A549 (cell line): Measurements from ENCODE around the gene NRIP2. TPM values are rescaled to one million over a fixed set of nuclear protein-coding genes. Genes with fewer than 3 reads are reported as not detected.

Source experiments
- ATAC-seq, 2 experiments: fragments of 200-7000 bp in 1 of 2; fragments of >200 bp in 1 of 2; cut with Nextera tagmentation in 1 of 2; cut with Tn5 transposase in 1 of 2; 3 replicates each; pipeline versions ENCODE4 v1.8.0 to v1.9.1; 2018 to 2020; ENCODE audit warnings: mild to moderate bottlenecking in 1 of 2, moderate library complexity in 1 of 2
- CTCF ChIA-PET: fragments of 300-600 bp; sonication (Branson Sonifier 250); formaldehyde crosslinking; extraction: SDS; loops from one replicate; lab custom pipeline; 2021; ENCODE audit warnings: antibody characterized with exemption, inconsistent platforms; lab: Yijun Ruan, JAX
- POLR2A ChIA-PET: fragments of 350-600 bp; formaldehyde crosslinking; extraction: SDS; loops from one replicate; lab custom pipeline; 2021; ENCODE audit warnings: antibody characterized with exemption, inconsistent platforms; lab: Yijun Ruan, JAX
- DNase-seq, 2 experiments: peaks; one replicate each; pipeline versions ENCODE4 v3.0.0 to v3.0.0-alpha.2; 2011 to 2016; ENCODE audit warnings: low read depth in 1 of 2, low spot score in 1 of 2
- FAIRE-seq: peaks from 2 replicates; lab custom pipeline; 2011; peaks lifted over from hg19 to GRCh38; lab: Jason Lieb, UNC
- H3K27ac ChIP-seq, 2 experiments: fragments of >200 bp; sonication (Bioruptor Twin); formaldehyde crosslinking; 3 replicates each; pipeline ENCODE4 v1.5.1; 2016 to 2017
- H3K4me1 ChIP-seq: fragments of >200 bp; sonication (Bioruptor Twin); formaldehyde crosslinking; 3 replicates; pipeline ENCODE4 v1.6.1; 2016
- H3K4me2 ChIP-seq: fragments of >200 bp; sonication (Bioruptor Twin); formaldehyde crosslinking; 3 replicates; pipeline ENCODE4 v1.6.1; 2016
- H3K4me3 ChIP-seq: fragments of >200 bp; sonication (Bioruptor Twin); formaldehyde crosslinking; 3 replicates; pipeline ENCODE4 v1.5.1; 2016
- H3K9me3 ChIP-seq: fragments of >200 bp; sonication (Bioruptor Twin); formaldehyde crosslinking; 3 replicates; pipeline ENCODE4 v1.6.1; 2016
- CBX2 ChIP-seq: fragments of 200-600 bp; sonication (generic); IDR thresholded peaks from 2 replicates; pipeline ENCODE4 v1.6.1; 2016; ENCODE audit warnings: low read depth, mild to moderate bottlenecking, borderline replicate concordance
- CEBPB ChIP-seq, 2 experiments: fragments of >200 bp in 1 of 2; sonication (Bioruptor Twin) in 1 of 2; formaldehyde crosslinking in 1 of 2; IDR thresholded peaks; 2 replicates each; pipeline ENCODE4 v1.6.1; 2012 to 2016
- CHD4 ChIP-seq: fragments of 200-600 bp; sonication (generic); IDR thresholded peaks from 2 replicates; pipeline ENCODE4 v1.6.1; 2016; ENCODE audit warnings: antibody characterized with exemption, mild to moderate bottlenecking, borderline replicate concordance
- EHMT2 ChIP-seq: fragments of 200-600 bp; sonication (generic); IDR thresholded peaks from 2 replicates; pipeline ENCODE4 v1.6.1; 2016; ENCODE audit warnings: antibody characterized with exemption, low read depth, mild to moderate bottlenecking, moderate library complexity
- EP300 ChIP-seq, 2 experiments: fragments of >200 bp; sonication (Bioruptor Twin); formaldehyde crosslinking; IDR thresholded peaks; 2 replicates in 1 of 2; 3 replicates in 1 of 2; pipeline ENCODE4 v1.6.1; 2016 to 2017
- FOSB ChIP-seq: fragments of 250-450 bp; sonication (Bioruptor Pico); IDR thresholded peaks from 2 replicates; pipeline ENCODE4 v1.5.0; 2020; ENCODE audit warnings: mild to moderate bottlenecking, moderate library complexity
- FOXS1 ChIP-seq: fragments of 250-450 bp; sonication (Bioruptor Pico); IDR thresholded peaks from 2 replicates; pipeline ENCODE4 v1.5.0; 2020; ENCODE audit warnings: mild to moderate bottlenecking, moderate library complexity
- HDAC2 ChIP-seq: fragments of 200-600 bp; sonication (generic); IDR thresholded peaks from 2 replicates; pipeline ENCODE4 v1.6.1; 2016
- HOXA7 ChIP-seq: fragments of 250-450 bp; sonication (Bioruptor Pico); IDR thresholded peaks from 2 replicates; pipeline ENCODE4 v1.5.0; 2020; ENCODE audit warnings: mild to moderate bottlenecking, moderate library complexity
- HOXB13 ChIP-seq: fragments of 250-450 bp; sonication (Bioruptor Pico); IDR thresholded peaks from 2 replicates; pipeline ENCODE4 v1.5.0; 2020; ENCODE audit warnings: low read depth, mild to moderate bottlenecking, moderate library complexity
- JUN ChIP-seq, 2 experiments: fragments of >200 bp; sonication (Bioruptor Twin); formaldehyde crosslinking; IDR thresholded peaks; 2 replicates in 1 of 2; 3 replicates in 1 of 2; pipeline ENCODE4 v1.6.1; 2016 to 2017
- KDM5A ChIP-seq: fragments of 200-600 bp; sonication (generic); IDR thresholded peaks from 2 replicates; pipeline ENCODE4 v1.6.1; 2016; ENCODE audit warnings: antibody characterized with exemption, mild to moderate bottlenecking
- MAFK ChIP-seq: fragments of 450-650 bp; IDR thresholded peaks from 2 replicates; pipeline ENCODE4 v1.6.1; 2014; ENCODE audit not compliant: partially characterized antibody
- MAZ ChIP-seq: fragments of 150-350 bp; IDR thresholded peaks from 2 replicates; pipeline ENCODE4 v1.6.1; 2014; ENCODE audit warnings: antibody characterized with exemption, low read depth, low read length, borderline replicate concordance
- NR3C1 ChIP-seq: fragments of >200 bp; sonication (Bioruptor Twin); formaldehyde crosslinking; IDR thresholded peaks from 3 replicates; pipeline ENCODE4 v1.6.1; 2017
- PBX3 ChIP-seq: IDR thresholded peaks from 2 replicates; pipeline ENCODE4 v1.6.1; 2012
- POLR2A ChIP-seq: IDR thresholded peaks from 2 replicates; pipeline ENCODE4 v1.6.1; 2012; ENCODE audit warnings: mild to moderate bottlenecking, low read length
- RARB ChIP-seq: fragments of 250-450 bp; sonication (Bioruptor Pico); IDR thresholded peaks from 2 replicates; pipeline ENCODE4 v1.8.0; 2021; ENCODE audit warnings: mild to moderate bottlenecking, moderate library complexity
- RCOR1 ChIP-seq: fragments of 150-350 bp; IDR thresholded peaks from 2 replicates; pipeline ENCODE4 v1.6.1; 2014; ENCODE audit warnings: antibody characterized with exemption, low read length, low read depth
- SREBF2 ChIP-seq: fragments of 450-650 bp; IDR thresholded peaks from 2 replicates; pipeline ENCODE4 v1.6.1; 2014; ENCODE audit warnings: mild to moderate bottlenecking, moderate library complexity
- TP53 ChIP-seq: fragments of 250-450 bp; sonication (Bioruptor Pico); IDR thresholded peaks from 2 replicates; pipeline ENCODE4 v1.5.0; 2021; ENCODE audit warnings: mild to moderate bottlenecking, moderate library complexity
- ZFP36 ChIP-seq: fragments of 450-650 bp; IDR thresholded peaks from 2 replicates; pipeline ENCODE4 v1.6.1; 2014; ENCODE audit warnings: borderline replicate concordance; ENCODE audit not compliant: partially characterized antibody
- ZNF302 ChIP-seq: fragments of 250-450 bp; sonication (Bioruptor Pico); IDR thresholded peaks from 2 replicates; pipeline ENCODE4 v1.9.0; 2021; ENCODE audit warnings: inconsistent platforms, mild to moderate bottlenecking, moderate library complexity
- ZSCAN20 ChIP-seq: fragments of 250-450 bp; sonication (Bioruptor Pico); IDR thresholded peaks from 2 replicates; pipeline ENCODE4 v1.8.0; 2022; ENCODE audit warnings: mild to moderate bottlenecking, moderate library complexity
- WGBS: methylation state at CpG from one replicate; pipeline ENCODE4 v1.1.6; 2017; ENCODE audit errors: missing lambda C conversion rate; 5-methylcytosine and 5-hydroxymethylcytosine counted together
- polyA plus RNA-seq, 4 experiments: library from polyadenylated mRNA; depleted of rRNA in 3 of 4; stranded (reverse); fragments of >200 nt; fragmentation: RNase III in 1 of 4; extraction: RNeasy Plus Mini Kit Qiagen cat#74134 plus additional on column Dnase treatment in 1 of 4; gene quantifications; 2 replicates in 3 of 4; 3 replicates in 1 of 4; pipeline ENCODE4 v1.2.3, GENCODE V29; 2011 to 2017
- TF ChIP-seq, protein P1 (sequence below): fragments of 150-350 bp; IDR thresholded peaks from 2 replicates; pipeline ENCODE4 v1.6.1; 2014; ENCODE audit warnings: low read depth, mild to moderate bottlenecking, low read length

Gene NRIP2
- polyA plus RNA-seq, 2 of the 4 experiments (the other 2 are of a cell fraction), result not detected

- ATAC-seq, result no peak
- no peak overlapping the region for H3K4me2 ChIP-seq
- no peak overlapping the region for H3K4me3 ChIP-seq
- H3K4me1 ChIP-seq, result no peaks in the 10 kb centered on the region
- TF ChIP-seq PBX3, result no peak
- TF ChIP-seq CBX2, result no peak
- no peak for TF ChIP-seq ZFP36
- no peak for TF ChIP-seq ZNF302 (CRISPR knock-in tag)
- TF ChIP-seq FOSB (CRISPR knock-in tag), result no peak
- no peak for DNase-seq
- no peaks in the 10 kb centered on the region for H3K9me3 ChIP-seq
- ChIA-PET CTCF (interaction anchor here (1.2 kb wide), 1 partner anchor 25 kb away, joined by 4 read pairs; no protein-coding TSS in a partner anchor), POLR2A (no interaction called here)
- no peak for FAIRE-seq
- no peak overlapping the region for H3K27ac ChIP-seq
Measured at GRCh38 chr12:2860170-2860569, 25.3 kb upstream of the NRIP2 start.

GRCh38 chr12:2858944-2859421 is 24.1 kb upstream of the NRIP2 start:
- ATAC-seq, result no peak
- FAIRE-seq, result no peak
- Histone ChIP-seq H3K4me3 (no peak overlapping the region), H3K4me2 (no peak overlapping the region), H3K9me3 (no peaks in the 10 kb centered on the region), H3K27ac (no peak overlapping the region), H3K4me1 (no peaks in the 10 kb centered on the region)
- 94% methylated on average over 12 of the region's 12 CpGs for WGBS
- CTCF ChIA-PET, result interaction anchor here (2.5 kb wide), 1 partner anchor 14 kb away, joined by 13 read pairs; no protein-coding TSS in a partner anchor
- no peak for DNase-seq
- POLR2A ChIA-PET, result no interaction called here
- TF ChIP-seq HOXB13 (CRISPR knock-in tag) (no peak), RCOR1 (no peak), ZSCAN20 (no peak), EP300 (IDR thresholded peaks at IDR 0.05) (no peak), HDAC2 (no peak), SREBF2 (no peak), POLR2A (no peak), MAZ (no peak)
- TF ChIP-seq, protein P1, sequence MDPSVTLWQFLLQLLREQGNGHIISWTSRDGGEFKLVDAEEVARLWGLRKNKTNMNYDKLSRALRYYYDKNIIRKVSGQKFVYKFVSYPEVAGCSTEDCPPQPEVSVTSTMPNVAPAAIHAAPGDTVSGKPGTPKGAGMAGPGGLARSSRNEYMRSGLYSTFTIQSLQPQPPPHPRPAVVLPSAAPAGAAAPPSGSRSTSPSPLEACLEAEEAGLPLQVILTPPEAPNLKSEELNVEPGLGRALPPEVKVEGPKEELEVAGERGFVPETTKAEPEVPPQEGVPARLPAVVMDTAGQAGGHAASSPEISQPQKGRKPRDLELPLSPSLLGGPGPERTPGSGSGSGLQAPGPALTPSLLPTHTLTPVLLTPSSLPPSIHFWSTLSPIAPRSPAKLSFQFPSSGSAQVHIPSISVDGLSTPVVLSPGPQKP, result no peak

DNA sequence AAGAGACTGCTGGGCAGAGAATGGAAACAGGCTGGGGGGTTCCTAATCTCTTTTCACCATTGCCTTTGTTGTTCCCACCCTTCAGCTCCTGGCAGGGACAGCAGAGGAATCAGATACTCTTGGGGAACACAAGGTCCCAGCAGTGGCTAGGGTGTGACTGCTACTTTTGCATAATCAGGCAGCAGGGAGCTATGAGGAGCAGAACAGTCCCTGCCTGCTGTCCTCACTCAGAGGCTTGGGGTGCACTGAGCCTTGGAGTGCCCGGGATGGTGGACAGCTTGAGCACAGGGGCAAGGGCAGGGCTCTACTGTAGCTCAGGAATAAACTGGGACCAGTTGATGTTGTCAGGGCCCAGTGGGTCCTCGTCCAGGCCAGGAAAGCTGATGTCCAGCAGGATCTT is 23.5 kb upstream of the NRIP2 start:
- TF ChIP-seq KDM5A (no peak), MAFK (no peak), NR3C1 (no peak), CEBPB (IDR thresholded peaks at IDR 0.05) (no peak), HDAC2 (no peak), RARB (CRISPR knock-in tag) (no peak), JUN (IDR thresholded peaks at IDR 0.05) (no peak), SREBF2 (no peak), CHD4 (no peak), FOXS1 (CRISPR knock-in tag) (no peak), ZNF302 (CRISPR knock-in tag) (no peak), HOXA7 (no peak), TP53 (CRISPR knock-in tag) (no peak), EHMT2 (no peak)
- TF ChIP-seq, protein P1, result no peak
- Histone ChIP-seq H3K27ac (no peak overlapping the region), H3K4me2 (no peak overlapping the region), H3K9me3 (no peaks in the 10 kb centered on the region), H3K4me1 (no peaks in the 10 kb centered on the region), H3K4me3 (no peak overlapping the region)
- ATAC-seq, result no peak; a peak in 1 of 6 replicates
- no peak for FAIRE-seq
- DNase-seq, result no peak
- ChIA-PET CTCF (interaction anchor here (0.8 to 2.5 kb wide), 4 partner anchors 13 to 86 kb away, joined by 3 to 13 read pairs (median 4); no protein-coding TSS in a partner anchor), POLR2A (no interaction called here)
- 82% methylated on average over 2 of the region's 2 CpGs for WGBS
